ENCODE results near the gene DHRSX. TPM values are rescaled to one million over a fixed set of nuclear protein-coding genes. Genes with fewer than 3 reads are reported as not detected.

DHRSX gene
- total RNA-seq, 1 donor from 2014 or later: 65.4 TPM

DNA sequence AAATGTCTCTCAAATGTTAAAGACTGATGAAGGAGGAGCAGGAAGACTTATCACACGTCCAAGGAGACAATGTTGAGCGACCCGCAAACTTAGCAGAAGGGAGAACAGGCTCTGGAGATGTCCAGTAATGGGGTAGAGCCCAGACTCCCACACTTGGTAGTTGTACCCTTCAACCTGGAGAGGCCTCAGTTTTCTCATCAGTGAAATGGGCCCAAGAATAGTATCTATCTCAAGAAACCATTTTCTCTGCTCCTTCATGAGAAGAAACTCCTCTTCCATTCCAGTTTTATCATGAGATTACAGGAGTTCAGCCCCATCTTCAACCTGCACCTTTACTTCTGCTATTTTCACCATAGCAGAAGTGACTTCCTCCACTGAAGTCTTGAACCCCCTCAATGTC, 169.9 kb downstream of the DHRSX start:
- Mint-ChIP-seq H3K27ac (no peak overlapping the region), H3K4me1 (ENCODE audit: low read depth) (no peaks in the 10 kb centered on the region), H3K36me3 (ENCODE audit: insufficient read depth) (peaks cover 7% of the 10 kb centered on the region), H3K4me3 (ENCODE audit: low read depth) (no peak overlapping the region), H3K9me3 (ENCODE audit: low read depth) (no peaks in the 10 kb centered on the region), H3K27me3 (no peaks in the 10 kb centered on the region)
- TF ChIP-seq, protein P1, sequence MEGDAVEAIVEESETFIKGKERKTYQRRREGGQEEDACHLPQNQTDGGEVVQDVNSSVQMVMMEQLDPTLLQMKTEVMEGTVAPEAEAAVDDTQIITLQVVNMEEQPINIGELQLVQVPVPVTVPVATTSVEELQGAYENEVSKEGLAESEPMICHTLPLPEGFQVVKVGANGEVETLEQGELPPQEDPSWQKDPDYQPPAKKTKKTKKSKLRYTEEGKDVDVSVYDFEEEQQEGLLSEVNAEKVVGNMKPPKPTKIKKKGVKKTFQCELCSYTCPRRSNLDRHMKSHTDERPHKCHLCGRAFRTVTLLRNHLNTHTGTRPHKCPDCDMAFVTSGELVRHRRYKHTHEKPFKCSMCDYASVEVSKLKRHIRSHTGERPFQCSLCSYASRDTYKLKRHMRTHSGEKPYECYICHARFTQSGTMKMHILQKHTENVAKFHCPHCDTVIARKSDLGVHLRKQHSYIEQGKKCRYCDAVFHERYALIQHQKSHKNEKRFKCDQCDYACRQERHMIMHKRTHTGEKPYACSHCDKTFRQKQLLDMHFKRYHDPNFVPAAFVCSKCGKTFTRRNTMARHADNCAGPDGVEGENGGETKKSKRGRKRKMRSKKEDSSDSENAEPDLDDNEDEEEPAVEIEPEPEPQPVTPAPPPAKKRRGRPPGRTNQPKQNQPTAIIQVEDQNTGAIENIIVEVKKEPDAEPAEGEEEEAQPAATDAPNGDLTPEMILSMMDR (IDR thresholded peaks at IDR 0.05; ENCODE audit: unreplicated experiment): no peak
- no peak for DNase-seq (ENCODE audit: low spot score, unreplicated experiment)

DNA sequence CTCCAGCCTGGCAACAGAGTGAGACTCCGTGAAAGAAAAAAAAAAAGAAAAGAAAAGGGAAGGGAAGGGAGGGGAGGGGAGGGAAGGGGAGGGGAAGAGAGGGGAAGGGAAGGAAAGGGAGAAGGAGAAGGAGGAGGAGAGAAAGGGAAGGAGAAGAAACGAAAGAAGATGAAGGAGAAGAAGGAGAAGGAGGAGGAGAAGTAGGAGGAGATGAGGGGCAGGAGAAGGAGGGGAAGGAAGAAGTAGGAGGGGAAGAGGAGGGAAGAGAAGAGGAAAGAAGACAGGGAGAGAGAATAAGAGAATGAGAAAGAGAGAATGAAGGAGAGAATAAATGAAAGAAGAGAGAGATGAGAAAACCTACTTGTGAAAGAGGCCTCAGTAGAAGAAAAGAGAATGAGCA, 170.3 kb downstream of the DHRSX start:
- Mint-ChIP-seq H3K4me3 (ENCODE audit: low read depth) (no peak overlapping the region), H3K9me3 (ENCODE audit: low read depth) (no peaks in the 10 kb centered on the region), H3K27ac (no peak overlapping the region), H3K27me3 (no peaks in the 10 kb centered on the region), H3K36me3 (ENCODE audit: insufficient read depth) (peaks cover 5% of the 10 kb centered on the region), H3K4me1 (ENCODE audit: low read depth) (no peaks in the 10 kb centered on the region)
- TF ChIP-seq, protein P1 (IDR thresholded peaks at IDR 0.05; ENCODE audit: unreplicated experiment): no peak
- no peak for DNase-seq (ENCODE audit: low spot score, unreplicated experiment)

DNA sequence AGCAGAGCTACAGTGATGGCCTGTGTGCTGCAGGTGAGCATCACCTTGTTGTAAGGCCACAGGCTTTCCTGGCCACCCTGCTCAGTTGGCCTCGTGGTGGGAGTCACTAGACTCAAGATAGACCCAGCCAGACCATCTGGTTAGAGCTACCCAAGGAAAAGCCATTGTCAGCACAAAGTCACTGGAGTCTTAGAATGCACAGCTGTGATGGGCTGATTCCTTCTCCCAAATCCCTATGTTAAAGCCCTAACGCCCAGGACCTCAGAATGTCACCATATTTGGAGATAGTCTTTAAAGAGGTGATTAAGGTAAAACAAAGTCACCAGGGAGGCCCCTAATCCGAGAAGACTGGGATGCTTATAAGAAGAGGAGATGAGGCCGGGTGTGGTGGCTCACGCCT, 173.4 kb downstream of the DHRSX start:
- Mint-ChIP-seq H3K4me1 (ENCODE audit: low read depth) (no peaks in the 10 kb centered on the region), H3K4me3 (ENCODE audit: low read depth) (no peak overlapping the region), H3K36me3 (ENCODE audit: insufficient read depth) (peaks cover 13% of the 10 kb centered on the region), H3K27ac (no peak overlapping the region), H3K27me3 (no peaks in the 10 kb centered on the region), H3K9me3 (ENCODE audit: low read depth) (no peaks in the 10 kb centered on the region)
- TF ChIP-seq, protein P1 (IDR thresholded peaks at IDR 0.05; ENCODE audit: unreplicated experiment): no peak
- no peak for DNase-seq (ENCODE audit: low spot score, unreplicated experiment)

DNA sequence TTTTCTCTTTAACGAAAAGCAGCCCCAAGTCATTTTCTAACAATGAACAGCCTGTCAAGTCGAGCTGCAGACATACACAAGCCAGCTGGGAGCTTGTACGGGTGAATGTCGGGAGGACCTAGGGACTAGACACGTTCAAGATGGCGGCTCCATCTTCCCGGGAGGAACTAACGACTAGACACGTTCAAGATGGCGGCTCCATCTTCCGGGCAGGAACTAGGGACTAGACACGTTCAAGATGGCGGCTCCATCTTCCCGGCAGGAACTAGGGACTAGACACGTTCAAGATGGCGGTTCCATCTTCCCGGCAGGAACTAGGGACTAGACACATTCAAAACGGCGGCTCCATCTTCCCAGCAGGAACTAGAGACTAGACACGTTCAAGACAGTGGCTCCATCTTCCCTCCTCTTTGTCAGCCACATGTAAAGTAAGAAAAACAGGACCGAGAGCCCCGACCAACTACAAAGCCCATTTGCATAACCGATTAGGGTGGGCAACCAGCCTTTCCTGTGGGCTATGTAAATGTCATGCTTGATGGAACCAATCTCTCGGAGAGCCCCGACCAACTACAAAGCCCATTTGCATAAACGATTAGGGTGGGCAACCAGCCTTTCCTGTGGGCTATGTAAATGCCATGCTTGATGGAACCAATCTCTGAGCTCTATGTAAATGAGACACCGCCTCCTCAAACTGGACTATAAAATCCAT, 175.5 kb downstream of the DHRSX start:
- H3K9me3 Mint-ChIP-seq (ENCODE audit: low read depth): no peaks in the 10 kb centered on the region
- H3K27ac Mint-ChIP-seq: peak overlapping the region; percentile 56
- TF ChIP-seq, protein P1 (IDR thresholded peaks at IDR 0.05; ENCODE audit: unreplicated experiment): no peak
- H3K27me3 Mint-ChIP-seq: no peaks in the 10 kb centered on the region
- peak overlapping the region; percentile 61 for H3K4me3 Mint-ChIP-seq (ENCODE audit: low read depth)
- peaks cover 11% of the 10 kb centered on the region for H3K36me3 Mint-ChIP-seq (ENCODE audit: insufficient read depth)
- no peak for DNase-seq (ENCODE audit: low spot score, unreplicated experiment)
- peaks cover 4% of the 10 kb centered on the region for H3K4me1 Mint-ChIP-seq (ENCODE audit: low read depth)

DNA sequence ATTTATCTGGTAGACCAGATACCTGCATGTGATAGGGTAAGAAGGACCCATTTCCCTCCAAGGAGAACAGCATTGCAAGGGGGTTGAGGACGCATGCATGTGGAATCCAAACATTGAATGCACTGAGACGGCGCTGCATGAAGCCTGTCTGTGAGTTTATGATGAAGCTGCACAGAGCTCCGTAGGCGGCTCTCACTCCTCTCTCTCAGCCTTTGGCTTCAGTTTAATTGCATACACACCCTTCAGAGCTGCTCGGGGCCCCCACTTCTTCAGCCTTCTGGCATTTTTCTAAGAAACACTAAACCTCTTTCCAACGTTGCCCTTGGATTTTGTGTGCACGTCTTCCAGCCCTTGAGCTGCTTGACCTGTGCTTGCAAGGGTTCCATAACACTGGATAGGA, 176.6 kb downstream of the DHRSX start:
- Mint-ChIP-seq H3K27ac (no peak overlapping the region), H3K4me3 (ENCODE audit: low read depth) (no peak overlapping the region), H3K36me3 (ENCODE audit: insufficient read depth) (peaks cover 13% of the 10 kb centered on the region), H3K27me3 (no peaks in the 10 kb centered on the region), H3K4me1 (ENCODE audit: low read depth) (peaks cover 4% of the 10 kb centered on the region), H3K9me3 (ENCODE audit: low read depth) (no peaks in the 10 kb centered on the region)
- TF ChIP-seq, protein P1 (IDR thresholded peaks at IDR 0.05; ENCODE audit: unreplicated experiment): no peak
- DNase-seq (ENCODE audit: low spot score, unreplicated experiment): no peak

Data from progenitor cell of endocrine pancreas (in vitro differentiated cells).